NOMO-1 treated with dmso at 0.1 percent for 144 hours (cell line): ENCODE data around the gene TCEANC.

Experiments used
- DNase-seq: peaks from one replicate; lab custom pipeline; 2025; ENCODE audit not compliant: unreplicated experiment; lab: John Stamatoyannopoulos, UW

Gene TCEANC

GRCh38 chrX:13690836-13691235 lies 37.9 kb downstream of the TCEANC start:
- no peak for DNase-seq

- DNase-seq: no peak
Measured at GRCh38 chrX:13691841-13692371, 39.0 kb downstream of the TCEANC start.

GRCh38 chrX:13692771-13693231 lies 39.9 kb downstream of the TCEANC start:
- no peak for DNase-seq

GRCh38 chrX:13693341-13693961 lies 40.5 kb downstream of the TCEANC start:
- DNase-seq: peak; percentile 46

GRCh38 chrX:13694359-13694758 lies 41.4 kb downstream of the TCEANC start:
- DNase-seq: no peak

- DNase-seq: no peak
Measured at GRCh38 chrX:13694983-13695382, 42.0 kb downstream of the TCEANC start.

- peak; percentile 51 for DNase-seq
Measured at GRCh38 chrX:13695601-13696115, 42.7 kb downstream of the TCEANC start.

GRCh38 chrX:13697455-13697854 lies 44.5 kb downstream of the TCEANC start:
- DNase-seq: peak; percentile 27

- no peak for DNase-seq
Measured at GRCh38 chrX:13697976-13698375, 45.0 kb downstream of the TCEANC start.

GRCh38 chrX:13698432-13698831 lies 45.5 kb downstream of the TCEANC start:
- DNase-seq: no peak

GRCh38 chrX:13699183-13699826 lies 46.4 kb downstream of the TCEANC start:
- no peak for DNase-seq

GRCh38 chrX:13700380-13700779 lies 47.4 kb downstream of the TCEANC start:
- no peak for DNase-seq

- DNase-seq: no peak
Measured at GRCh38 chrX:13702111-13702789, 49.3 kb downstream of the TCEANC start.

- no peak for DNase-seq
Measured at GRCh38 chrX:13703135-13703534, 50.2 kb downstream of the TCEANC start.

GRCh38 chrX:13703589-13703988 lies 50.6 kb downstream of the TCEANC start:
- DNase-seq: no peak

- no peak for DNase-seq
Measured at GRCh38 chrX:13711141-13711540, 58.2 kb downstream of the TCEANC start.
